ENCODE measurements around the gene GLT6D1. TPM values are rescaled to one million over a fixed set of nuclear protein-coding genes. Genes with fewer than 3 reads are reported as not detected.

GLT6D1 gene
- total RNA-seq, 4 donors from 2014 or later = not detected

GRCh38 chr9:135604437-135605237 lies 34.7 kb downstream of the GLT6D1 start:
- TF ChIP-seq EP300 (IDR thresholded peaks at IDR 0.05) (no peak), POLR2A (IDR thresholded peaks at IDR 0.05) (no peak), POLR2AphosphoS5 (IDR thresholded peaks at IDR 0.05) (no peak)
- TF ChIP-seq, protein P1, sequence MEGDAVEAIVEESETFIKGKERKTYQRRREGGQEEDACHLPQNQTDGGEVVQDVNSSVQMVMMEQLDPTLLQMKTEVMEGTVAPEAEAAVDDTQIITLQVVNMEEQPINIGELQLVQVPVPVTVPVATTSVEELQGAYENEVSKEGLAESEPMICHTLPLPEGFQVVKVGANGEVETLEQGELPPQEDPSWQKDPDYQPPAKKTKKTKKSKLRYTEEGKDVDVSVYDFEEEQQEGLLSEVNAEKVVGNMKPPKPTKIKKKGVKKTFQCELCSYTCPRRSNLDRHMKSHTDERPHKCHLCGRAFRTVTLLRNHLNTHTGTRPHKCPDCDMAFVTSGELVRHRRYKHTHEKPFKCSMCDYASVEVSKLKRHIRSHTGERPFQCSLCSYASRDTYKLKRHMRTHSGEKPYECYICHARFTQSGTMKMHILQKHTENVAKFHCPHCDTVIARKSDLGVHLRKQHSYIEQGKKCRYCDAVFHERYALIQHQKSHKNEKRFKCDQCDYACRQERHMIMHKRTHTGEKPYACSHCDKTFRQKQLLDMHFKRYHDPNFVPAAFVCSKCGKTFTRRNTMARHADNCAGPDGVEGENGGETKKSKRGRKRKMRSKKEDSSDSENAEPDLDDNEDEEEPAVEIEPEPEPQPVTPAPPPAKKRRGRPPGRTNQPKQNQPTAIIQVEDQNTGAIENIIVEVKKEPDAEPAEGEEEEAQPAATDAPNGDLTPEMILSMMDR (IDR thresholded peaks at IDR 0.05) = no peak
- Histone ChIP-seq H3K27ac (no peak overlapping the region), H3K9me3 (no peaks in the 10 kb centered on the region), H3K4me1 (peaks cover 0 to 6% (median 0%) of the 10 kb centered on the region in 3 donors), H3K4me3 (no peak overlapping the region), H3K27me3 (peaks cover 70% of the 10 kb centered on the region), H3K36me3 (no peaks in the 10 kb centered on the region)
- 13 to 80% methylated on average over 1 to 9 of the region's 31 CpGs for WGBS, 2 donors (ENCODE audit: low coverage in 1 of 2)
- ATAC-seq = no peak

DNA sequence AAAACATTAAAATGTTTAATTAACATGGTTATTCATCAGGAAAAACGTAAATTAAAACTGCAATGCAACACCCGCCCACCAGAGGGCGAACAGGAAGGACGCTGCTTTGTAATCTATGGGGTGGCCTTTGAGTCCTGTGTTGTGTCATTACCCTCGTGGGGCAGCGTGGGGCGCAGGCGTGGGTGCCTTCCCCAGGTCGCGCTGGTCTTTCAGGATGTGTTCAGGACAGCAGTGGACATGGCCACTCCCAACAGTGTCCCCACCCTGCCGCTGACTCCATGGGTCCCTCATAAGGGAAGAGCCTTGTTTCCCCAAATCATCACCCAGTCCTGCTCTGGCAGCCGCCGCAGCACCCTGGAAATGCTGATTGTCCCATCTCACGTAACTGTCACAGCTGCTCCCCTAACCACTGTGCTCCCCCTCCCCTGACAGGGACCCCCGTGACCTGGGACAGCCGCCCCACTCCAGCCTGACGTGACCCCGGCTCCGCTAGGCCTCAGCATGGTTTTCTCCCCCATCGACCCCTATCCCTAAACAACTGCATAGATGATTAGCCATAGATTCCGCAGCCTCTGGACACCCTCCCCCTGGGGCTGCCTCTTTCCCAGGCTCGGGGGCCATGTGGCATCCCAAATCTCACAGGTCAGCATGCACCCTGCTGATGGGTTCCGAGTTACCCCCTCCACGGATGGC lies 36.4 kb downstream of the GLT6D1 start:
- Histone ChIP-seq H3K9me3 (no peaks in the 10 kb centered on the region), H3K27ac (no peak overlapping the region), H3K36me3 (no peaks in the 10 kb centered on the region), H3K4me3 (no peak overlapping the region), H3K27me3 (peaks cover 69% of the 10 kb centered on the region), H3K4me1 (peaks cover 0 to 6% (median 0%) of the 10 kb centered on the region in 3 donors)
- ATAC-seq = no peak
- WGBS, 2 donors (ENCODE audit: low coverage in 1 of 2) = 36 to 50% methylated on average over 10 to 21 of the region's 24 CpGs
- no peak for TF ChIP-seq EP300 (IDR thresholded peaks at IDR 0.05)
- TF ChIP-seq, protein P1 (IDR thresholded peaks at IDR 0.05) = peak in 3 of 4 experiments; percentile 31 to 70 (median 51)

DNA sequence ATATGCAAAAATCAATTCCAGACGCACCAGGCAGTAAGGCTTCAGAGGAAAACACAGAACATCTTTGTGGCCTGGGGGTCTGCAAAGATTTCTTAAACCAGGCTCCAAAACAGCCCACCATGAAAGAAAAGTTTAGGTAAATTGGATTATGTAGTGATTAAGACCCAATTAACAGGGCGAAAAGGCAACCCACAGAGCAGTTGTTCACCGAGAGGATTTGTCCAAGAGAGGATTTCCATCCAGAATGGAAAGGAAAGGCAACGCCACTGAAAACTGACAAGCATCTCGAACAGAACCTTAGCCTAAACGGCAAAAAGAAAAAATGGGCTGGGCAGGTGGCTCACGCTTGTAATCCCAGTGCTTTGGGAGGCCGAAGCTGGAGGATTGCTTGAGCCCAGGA lies 37.4 kb downstream of the GLT6D1 start:
- no peaks in the 10 kb centered on the region for H3K36me3 ChIP-seq
- TF ChIP-seq, protein P1 (IDR thresholded peaks at IDR 0.05) = no peak
- TF ChIP-seq POLR2AphosphoS5 (IDR thresholded peaks at IDR 0.05) = no peak
- TF ChIP-seq EP300 (IDR thresholded peaks at IDR 0.05) = no peak
- TF ChIP-seq POLR2A (IDR thresholded peaks at IDR 0.05) = no peak
- no peak overlapping the region for H3K27ac ChIP-seq
- no peak for ATAC-seq
- no peaks in the 10 kb centered on the region for H3K9me3 ChIP-seq
- H3K4me3 ChIP-seq = no peak overlapping the region
- peaks cover 0 to 6% (median 0%) of the 10 kb centered on the region in 3 donors for H3K4me1 ChIP-seq
- WGBS, 2 donors (ENCODE audit: low coverage in 1 of 2) = 80 to 92% methylated on average over 7 of the region's 8 CpGs
- H3K27me3 ChIP-seq = peaks cover 78% of the 10 kb centered on the region

DNA sequence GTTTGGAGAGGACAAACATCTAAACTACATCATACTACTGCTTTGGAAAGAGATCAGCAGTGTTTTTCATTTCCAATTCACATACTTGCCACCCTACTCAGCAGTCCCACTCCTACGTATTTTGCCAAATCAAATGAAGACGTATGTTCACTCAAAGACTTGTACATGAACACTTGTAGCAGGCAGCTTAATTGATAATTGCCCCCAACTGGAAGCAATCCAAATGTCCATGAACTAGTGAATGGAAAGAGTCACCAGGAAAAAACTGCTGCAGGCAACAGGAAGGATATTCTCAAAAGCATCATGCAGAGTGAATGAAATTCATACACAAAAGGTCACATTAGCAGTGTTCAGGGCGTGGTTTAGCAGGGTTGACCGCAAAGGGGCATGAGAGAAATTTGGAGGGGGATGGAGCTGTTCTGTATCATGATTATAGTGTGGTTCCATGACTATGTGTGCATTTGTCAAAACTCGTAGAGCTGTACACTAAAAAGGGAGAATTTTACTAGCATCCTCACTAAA lies 39.0 kb downstream of the GLT6D1 start:
- 45 to 49% methylated on average over 5 of the region's 5 CpGs for WGBS, 2 donors (ENCODE audit: low coverage in 1 of 2)
- ATAC-seq = no peak
- Histone ChIP-seq H3K36me3 (no peaks in the 10 kb centered on the region), H3K9me3 (peaks cover 0 to under 1% (median 0%) of the 10 kb centered on the region in 3 donors), H3K27ac (no peak overlapping the region), H3K4me1 (peaks cover 0 to 6% (median 0%) of the 10 kb centered on the region in 3 donors), H3K27me3 (peaks cover 84% of the 10 kb centered on the region), H3K4me3 (no peak overlapping the region)
- TF ChIP-seq POLR2AphosphoS5 (IDR thresholded peaks at IDR 0.05) = no peak
- no peak for TF ChIP-seq POLR2A (IDR thresholded peaks at IDR 0.05)
- no peak for TF ChIP-seq EP300 (IDR thresholded peaks at IDR 0.05)

GRCh38 chr9:135596211-135596610 lies 43.1 kb downstream of the GLT6D1 start:
- TF ChIP-seq POLR2AphosphoS5 (IDR thresholded peaks at IDR 0.05) (no peak), EP300 (IDR thresholded peaks at IDR 0.05) (no peak)
- 65 to 77% methylated on average over 2 of the region's 2 CpGs for WGBS, 2 donors (ENCODE audit: low coverage in 1 of 2)
- no peaks in the 10 kb centered on the region for H3K4me1 ChIP-seq
- no peak overlapping the region for H3K4me3 ChIP-seq
- no peak overlapping the region for H3K27ac ChIP-seq
- H3K9me3 ChIP-seq = peaks cover 0 to 16% (median 0%) of the 10 kb centered on the region in 3 donors
- H3K36me3 ChIP-seq = no peaks in the 10 kb centered on the region
- H3K27me3 ChIP-seq = peaks cover 67% of the 10 kb centered on the region
- no peak for ATAC-seq

All from gastroesophageal sphincter (tissue), 4 donors.